IPS-11a (cell line): ENCODE measurements around the gene FHL3.
"Not testable (repeated sequence)": the region's sequence is repeated elsewhere in the genome, so short reads cannot be mapped to it uniquely, and the experiment has no call there.

Experiments used
- H3K4me3 ChIP-seq: one replicate; pipeline ENCODE4 v1.5.1; 2013; ENCODE audit warnings: low read depth, low read length, control low read depth

FHL3 gene

GRCh38 chr1:38037221-38037939 lies 32.1 kb upstream of the FHL3 start:
- no peak overlapping the region for H3K4me3 ChIP-seq

GRCh38 chr1:38034871-38035270 lies 29.6 kb upstream of the FHL3 start:
- no peak overlapping the region for H3K4me3 ChIP-seq

GRCh38 chr1:38032992-38033391 lies 27.7 kb upstream of the FHL3 start:
- not testable (repeated sequence) for H3K4me3 ChIP-seq

GRCh38 chr1:38031513-38031866 lies 26.2 kb upstream of the FHL3 start:
- H3K4me3 ChIP-seq, result no peak overlapping the region

GRCh38 chr1:38030596-38031512 lies 25.5 kb upstream of the FHL3 start:
- H3K4me3 ChIP-seq, result no peak overlapping the region

GRCh38 chr1:38029685-38030511 lies 24.6 kb upstream of the FHL3 start:
- no peak overlapping the region for H3K4me3 ChIP-seq

- no peak overlapping the region for H3K4me3 ChIP-seq
Measured at GRCh38 chr1:38029081-38029681, 23.9 kb upstream of the FHL3 start.

GRCh38 chr1:38028671-38029070 lies 23.4 kb upstream of the FHL3 start:
- H3K4me3 ChIP-seq, result no peak overlapping the region

GRCh38 chr1:38028105-38028591 lies 22.8 kb upstream of the FHL3 start:
- H3K4me3 ChIP-seq, result no peak overlapping the region

- H3K4me3 ChIP-seq, result no peak overlapping the region
Measured at GRCh38 chr1:38027201-38028104, 22.1 kb upstream of the FHL3 start.

- no peak overlapping the region for H3K4me3 ChIP-seq
Measured at GRCh38 chr1:38026592-38027200, 21.4 kb upstream of the FHL3 start.

GRCh38 chr1:38025664-38026063 lies 20.4 kb upstream of the FHL3 start:
- H3K4me3 ChIP-seq, result no peak overlapping the region

GRCh38 chr1:38025233-38025632 lies 19.9 kb upstream of the FHL3 start:
- H3K4me3 ChIP-seq, result no peak overlapping the region

- no peak overlapping the region for H3K4me3 ChIP-seq
Measured at GRCh38 chr1:38022810-38023209, 17.5 kb upstream of the FHL3 start.

- H3K4me3 ChIP-seq, result no peak overlapping the region
Measured at GRCh38 chr1:38021969-38022368, 16.7 kb upstream of the FHL3 start.

- no peak overlapping the region for H3K4me3 ChIP-seq
Measured at GRCh38 chr1:38020396-38020795, 15.1 kb upstream of the FHL3 start.

GRCh38 chr1:38018864-38019343 lies 13.6 kb upstream of the FHL3 start:
- no peak overlapping the region for H3K4me3 ChIP-seq

GRCh38 chr1:38015978-38016725 lies 10.8 kb upstream of the FHL3 start:
- no peak overlapping the region for H3K4me3 ChIP-seq
